Measurements from ENCODE around the gene VAT1.
"Not testable (repeated sequence)": the region's sequence is repeated elsewhere in the genome, so short reads cannot be mapped to it uniquely, and the experiment has no call there.

VAT1 gene

GRCh38 chr17:43010667-43011308 is 11.4 kb downstream of the VAT1 start:
- DNase-seq (ENCODE audit: low read depth in 2 of 2): no peak

- DNase-seq (ENCODE audit: low read depth in 2 of 2): peak; percentile 78 to 83
These were observed 15.3 kb downstream of the VAT1 start, which contains the start of gene IFI35 for GRCh38 chr17:43006639-43007551. Gene IFI35, plus strand, starts transcription at chr17:43006784. Its CDS starts 164 bp downstream, at chr17:43006948.

- DNase-seq (ENCODE audit: low read depth in 2 of 2): no peak
These were observed 18.5 kb downstream of the VAT1 start for GRCh38 chr17:43003542-43004172.

- DNase-seq (ENCODE audit: low read depth in 2 of 2): not testable (repeated sequence)
These were observed 21.3 kb downstream of the VAT1 start for GRCh38 chr17:43000894-43001293.

- DNase-seq (ENCODE audit: low read depth in 2 of 2): no peak
These were observed 23.1 kb downstream of the VAT1 start for GRCh38 chr17:42999003-42999525.

GRCh38 chr17:42997984-42998938 is 23.9 kb downstream of the VAT1 start, which contains the start of gene RPL27:
Gene RPL27, plus strand, starts transcription at chr17:42998419. Its CDS starts 332 bp downstream, at chr17:42998751.
- DNase-seq (ENCODE audit: low read depth in 2 of 2): peak; percentile 94 to 98

GRCh38 chr17:42997390-42997983 is 24.7 kb downstream of the VAT1 start:
- no peak for DNase-seq (ENCODE audit: low read depth in 2 of 2)

GRCh38 chr17:42993913-42994312 is 28.3 kb downstream of the VAT1 start:
- not testable (repeated sequence) for DNase-seq (ENCODE audit: low read depth in 2 of 2)

GRCh38 chr17:42992872-42993271 is 29.3 kb downstream of the VAT1 start:
- DNase-seq (ENCODE audit: low read depth in 2 of 2): no peak

GRCh38 chr17:42991471-42991870 is 30.7 kb downstream of the VAT1 start:
- no peak for DNase-seq (ENCODE audit: low read depth in 2 of 2)

- DNase-seq (ENCODE audit: low read depth in 2 of 2): no peak
These were observed 32.2 kb downstream of the VAT1 start for GRCh38 chr17:42989726-42990652.

- no peak for DNase-seq (ENCODE audit: low read depth in 2 of 2)
These were observed 33.0 kb downstream of the VAT1 start for GRCh38 chr17:42989141-42989540.

- no peak for DNase-seq (ENCODE audit: low read depth in 2 of 2)
These were observed 37.0 kb downstream of the VAT1 start for GRCh38 chr17:42985225-42985624.

GRCh38 chr17:42982266-42982665 is 39.9 kb downstream of the VAT1 start:
- DNase-seq (ENCODE audit: low read depth in 2 of 2): no peak

GRCh38 chr17:42980766-42981397 is 41.3 kb downstream of the VAT1 start:
- DNase-seq (ENCODE audit: low read depth in 2 of 2): peak; percentile 29 to 48

GRCh38 chr17:42980274-42980765 is 41.9 kb downstream of the VAT1 start, which contains the start of gene RUNDC1:
Gene RUNDC1, plus strand, starts transcription at chr17:42980565. Its CDS starts 12 bp downstream, at chr17:42980577.
- DNase-seq (ENCODE audit: low read depth in 2 of 2): peak; percentile 83 to 92

- peak in 1 of 2 donors; percentile 10 for DNase-seq (ENCODE audit: low read depth in 2 of 2)
These were observed 42.5 kb downstream of the VAT1 start, which contains the start of gene PTGES3L for GRCh38 chr17:42979511-42980273. Gene PTGES3L, minus strand, starts transcription at chr17:42980080. Its CDS starts 27 bp downstream, at chr17:42980053.

GRCh38 chr17:42975701-42976100 is 46.5 kb downstream of the VAT1 start:
- not testable (repeated sequence) for DNase-seq (ENCODE audit: low read depth in 2 of 2)
